CD4-positive, alpha-beta T cell (primary cell): Measurements from ENCODE around the gene COA8. TPM values are rescaled to one million over a fixed set of nuclear protein-coding genes. Genes with fewer than 3 reads are reported as not detected.
A peak's percentile ranks its signal among the peaks of the same experiment; 100 is the strongest.

Experiments used
- ATAC-seq: fragments of 200-7000 bp; cut with Tn5 transposase; one replicate; pipeline ENCODE4 v1.10.0; 2022; ENCODE audit warnings: mild to moderate bottlenecking; ENCODE audit not compliant: poor library complexity
- CTCF ChIA-PET: fragments of 350-600 bp; sonication (Branson Sonifier 250); formaldehyde crosslinking; loops from one replicate; lab custom pipeline; 2021; ENCODE audit warnings: antibody characterized with exemption, inconsistent platforms; lab: Charles Lee
- POLR2A ChIA-PET: fragments of 350-600 bp; sonication (Branson Sonifier 250); formaldehyde crosslinking; loops from one replicate; lab custom pipeline; 2021; ENCODE audit warnings: antibody characterized with exemption, inconsistent platforms; lab: Charles Lee
- DNase-seq, 14 experiments: peaks; one replicate each; pipeline ENCODE4 v3.0.0-alpha.2; 2013 to 2020; ENCODE audit warnings: mixed read lengths in 2 of 14
- H3K27ac ChIP-seq, 2 donors: one replicate each; pipeline versions ENCODE4 v1.5.1 to v1.7.0; 2013; ENCODE audit warnings: low read length in 2 of 2, low read depth in 1 of 2, mild to moderate bottlenecking in 1 of 2
- H3K27me3 ChIP-seq, 2 experiments: 1 replicate in 1 of 2; 2 replicates in 1 of 2; pipeline versions ENCODE4 v1.6.1 to v1.7.0; 2013; ENCODE audit warnings: low read length in 2 of 2, control low read depth in 1 of 2, mild to moderate bottlenecking in 1 of 2, moderate library complexity in 1 of 2; ENCODE audit not compliant: insufficient read depth in 2 of 2, control insufficient read depth in 1 of 2
- H3K36me3 ChIP-seq: one replicate; pipeline ENCODE4 v1.6.1; 2013; ENCODE audit warnings: low read length, control low read depth; ENCODE audit not compliant: insufficient read depth
- H3K4me1 ChIP-seq: one replicate; pipeline ENCODE4 v1.6.1; 2013; ENCODE audit warnings: low read length, control low read depth; ENCODE audit not compliant: insufficient read depth
- H3K4me3 ChIP-seq: one replicate; pipeline ENCODE4 v1.5.1; 2013; ENCODE audit warnings: mild to moderate bottlenecking, low read length, moderate library complexity
- H3K9me3 ChIP-seq, 2 experiments: 1 replicate in 1 of 2; 2 replicates in 1 of 2; pipeline versions ENCODE4 v1.6.1 to v1.7.0; 2013; ENCODE audit warnings: low read length in 2 of 2, mild to moderate bottlenecking in 2 of 2, control low read depth in 1 of 2, moderate library complexity in 1 of 2; ENCODE audit not compliant: control insufficient read depth in 1 of 2, insufficient read depth in 1 of 2
- H3K27ac Mint-ChIP-seq: one replicate; pipeline ENCODE4 v1.8.0; 2020; ENCODE audit warnings: mixed read lengths
- H3K27me3 Mint-ChIP-seq: one replicate; pipeline ENCODE4 v1.8.0; 2021; ENCODE audit warnings: mixed read lengths
- H3K36me3 Mint-ChIP-seq: one replicate; pipeline ENCODE4 v1.8.0; 2021; ENCODE audit warnings: low read depth, mixed read lengths
- H3K4me1 Mint-ChIP-seq: one replicate; pipeline ENCODE4 v1.8.0; 2021; ENCODE audit warnings: low read depth, mixed read lengths
- H3K4me3 Mint-ChIP-seq: one replicate; pipeline ENCODE4 v1.8.0; 2020; ENCODE audit warnings: mild to moderate bottlenecking, mixed read lengths
- H3K9me3 Mint-ChIP-seq: one replicate; pipeline ENCODE4 v1.8.0; 2020; ENCODE audit warnings: mixed read lengths
- intact Hi-C, 2 experiments: fragments of 100-400 bp; cut with DNase I in 1 of 2; cut with micrococcal nuclease in 1 of 2; formaldehyde crosslinking; loops; one replicate each; pipeline versions ENCODE4 v1.15.1 to v1.9.0; 2023 to 2025; cut with DNase I, micrococcal nuclease
- total RNA-seq, 174 experiments: library from RNA in 2 of 174; stranded (reverse) in 2 of 174; gene quantifications; one replicate each; pipeline ENCODE4 v1.2.3 and lab custom pipeline; 2021 to 2026
- TF ChIP-seq, protein P1 (sequence below): fragments of 200-600 bp; IDR thresholded peaks from one replicate; pipeline ENCODE4 v1.8.0; 2022; ENCODE audit warnings: antibody characterized with exemption, mild to moderate bottlenecking

Gene COA8
- total RNA-seq, 2 experiments from 2014 or later: 9.1 to 10.7 TPM

DNA sequence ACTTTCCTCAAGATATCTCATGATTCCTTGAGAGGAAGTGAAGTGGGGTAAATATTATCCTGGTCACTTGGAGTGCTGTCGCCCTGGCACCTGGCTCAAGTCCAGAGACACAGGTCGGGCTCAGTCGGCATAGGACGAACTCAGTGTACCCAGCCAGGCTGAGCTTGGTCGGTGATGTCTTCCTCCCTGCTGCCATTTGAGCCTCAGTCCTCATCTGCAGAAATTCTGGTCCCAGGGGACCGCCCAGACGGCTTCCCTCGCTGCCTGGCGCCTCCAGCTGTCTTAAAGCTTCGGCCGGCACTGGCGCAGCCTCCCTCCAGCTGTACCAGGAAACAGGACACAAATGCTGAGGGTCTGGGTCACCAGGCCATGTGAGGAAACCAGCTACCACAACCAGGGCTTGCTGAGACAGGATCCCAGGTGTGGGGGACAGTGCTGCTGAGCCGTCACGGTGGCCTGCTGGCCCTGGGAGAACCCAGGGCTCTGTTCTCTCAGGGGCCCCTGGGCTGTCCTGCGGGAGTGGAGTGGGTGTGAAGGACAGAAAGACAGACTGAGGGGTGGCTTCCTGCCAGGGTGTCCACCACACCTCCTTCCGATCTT, 61.2 kb downstream of the COA8 start:
- Histone ChIP-seq H3K4me1 (peaks cover 35% of the 10 kb centered on the region), H3K27me3 (no peaks in the 10 kb centered on the region), H3K9me3 (no peaks in the 10 kb centered on the region), H3K4me3 (no peak overlapping the region), H3K36me3 (no peaks in the 10 kb centered on the region), H3K27ac (no peak overlapping the region)
- Mint-ChIP-seq H3K4me1 (peaks cover 21% of the 10 kb centered on the region), H3K36me3 (no peaks in the 10 kb centered on the region), H3K4me3 (no peak overlapping the region), H3K27ac (no peak overlapping the region), H3K27me3 (peaks cover 4% of the 10 kb centered on the region), H3K9me3 (no peaks in the 10 kb centered on the region)
- intact Hi-C loops: loop anchor here in 1 of 2 experiments (10.0 kb wide), 1 partner anchor 51 kb away; no protein-coding TSS in a partner anchor
- DNase-seq (no peak), ATAC-seq (no peak)
- POLR2A ChIA-PET: interaction anchor here (2.5 kb wide), 1 partner anchor 17 kb away, joined by 8 read pairs; no protein-coding TSS in a partner anchor
- CTCF ChIA-PET: no interaction called here
- TF ChIP-seq, protein P1, sequence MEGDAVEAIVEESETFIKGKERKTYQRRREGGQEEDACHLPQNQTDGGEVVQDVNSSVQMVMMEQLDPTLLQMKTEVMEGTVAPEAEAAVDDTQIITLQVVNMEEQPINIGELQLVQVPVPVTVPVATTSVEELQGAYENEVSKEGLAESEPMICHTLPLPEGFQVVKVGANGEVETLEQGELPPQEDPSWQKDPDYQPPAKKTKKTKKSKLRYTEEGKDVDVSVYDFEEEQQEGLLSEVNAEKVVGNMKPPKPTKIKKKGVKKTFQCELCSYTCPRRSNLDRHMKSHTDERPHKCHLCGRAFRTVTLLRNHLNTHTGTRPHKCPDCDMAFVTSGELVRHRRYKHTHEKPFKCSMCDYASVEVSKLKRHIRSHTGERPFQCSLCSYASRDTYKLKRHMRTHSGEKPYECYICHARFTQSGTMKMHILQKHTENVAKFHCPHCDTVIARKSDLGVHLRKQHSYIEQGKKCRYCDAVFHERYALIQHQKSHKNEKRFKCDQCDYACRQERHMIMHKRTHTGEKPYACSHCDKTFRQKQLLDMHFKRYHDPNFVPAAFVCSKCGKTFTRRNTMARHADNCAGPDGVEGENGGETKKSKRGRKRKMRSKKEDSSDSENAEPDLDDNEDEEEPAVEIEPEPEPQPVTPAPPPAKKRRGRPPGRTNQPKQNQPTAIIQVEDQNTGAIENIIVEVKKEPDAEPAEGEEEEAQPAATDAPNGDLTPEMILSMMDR: no peak

DNA sequence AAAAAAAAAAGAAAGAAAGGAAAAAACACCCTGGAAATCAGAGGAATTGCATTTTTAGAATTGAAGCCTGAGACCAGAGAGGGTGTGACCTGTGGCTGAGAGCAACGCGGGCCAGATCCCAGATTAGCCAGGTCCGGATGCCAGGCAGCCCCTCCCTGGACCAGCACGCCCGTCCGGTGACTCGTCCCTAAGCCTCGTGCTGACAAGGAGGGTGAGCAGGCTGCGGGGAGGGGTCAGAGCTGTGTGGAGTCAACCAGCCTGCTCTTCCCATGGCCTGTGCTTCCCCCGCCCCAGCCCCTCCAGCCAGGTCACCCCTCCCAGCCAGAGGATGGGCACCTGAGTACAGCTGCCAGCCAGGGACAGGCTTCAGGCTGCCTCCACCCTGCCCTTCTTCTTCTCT, 62.1 kb downstream of the COA8 start:
- Histone ChIP-seq H3K4me1 (peaks cover 36% of the 10 kb centered on the region), H3K9me3 (no peaks in the 10 kb centered on the region), H3K27ac (no peak overlapping the region), H3K36me3 (no peaks in the 10 kb centered on the region), H3K27me3 (no peaks in the 10 kb centered on the region), H3K4me3 (peak overlapping the region; percentile 5)
- intact Hi-C loops: loop anchor here (5.0 to 10.0 kb wide), 3 partner anchors 50 to 222 kb away; partner anchors contain the start of genes PPP1R13B (in 1 of the 2) and TRMT61A (in 1 of the 2)
- Mint-ChIP-seq H3K4me3 (peak overlapping the region; percentile 77), H3K27ac (peak overlapping the region; percentile 19), H3K27me3 (peaks cover 4% of the 10 kb centered on the region), H3K36me3 (no peaks in the 10 kb centered on the region), H3K4me1 (peaks cover 22% of the 10 kb centered on the region), H3K9me3 (no peaks in the 10 kb centered on the region)
- DNase-seq: peak in 5 of 14 experiments; percentile 8 to 39 (median 25)
- ChIA-PET POLR2A (interaction anchor here (2.5 kb wide), 1 partner anchor 18 kb away, joined by 8 read pairs; no protein-coding TSS in a partner anchor), CTCF (no interaction called here)
- peak; percentile 1 for ATAC-seq
- TF ChIP-seq, protein P1: no peak

DNA sequence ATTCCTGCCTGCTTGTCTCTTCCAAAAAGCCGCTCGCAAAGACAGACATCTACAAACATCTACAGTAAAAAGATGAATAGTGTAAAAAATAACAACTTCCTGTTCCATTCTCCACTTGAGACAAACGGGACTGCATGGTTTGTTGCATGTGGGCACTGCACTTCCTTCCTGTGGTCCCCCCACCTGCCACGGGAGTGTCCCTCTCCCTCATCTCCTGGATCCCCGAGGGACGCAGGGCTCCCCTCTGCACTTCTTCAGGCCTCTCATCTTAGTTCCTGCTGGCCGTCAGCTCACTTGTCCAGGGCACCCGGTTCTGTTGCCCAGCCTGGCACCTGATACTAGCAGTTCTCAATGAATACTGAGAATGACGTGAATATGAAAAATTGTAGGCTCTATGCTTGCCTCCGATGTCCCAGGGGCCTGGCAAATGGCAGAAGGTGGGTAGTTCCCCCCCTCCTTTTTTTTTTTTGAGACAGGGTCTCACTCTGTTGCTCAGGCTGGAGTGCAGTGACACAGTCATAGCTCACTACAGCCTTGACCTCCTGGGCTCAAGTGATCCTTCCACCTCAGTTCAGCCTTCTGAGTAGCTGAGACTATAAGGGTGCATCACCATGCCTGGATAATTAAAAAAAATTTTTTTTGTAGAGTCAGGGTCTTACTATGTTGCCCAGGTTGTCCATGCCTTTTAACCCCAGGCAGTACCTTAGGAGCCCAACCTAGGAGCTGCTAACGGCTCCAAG, 62.8 kb downstream of the COA8 start:
- Histone ChIP-seq H3K4me1 (peaks cover 41% of the 10 kb centered on the region), H3K27ac (no peak overlapping the region), H3K4me3 (peak overlapping the region; percentile 5), H3K36me3 (no peaks in the 10 kb centered on the region), H3K9me3 (no peaks in the 10 kb centered on the region), H3K27me3 (no peaks in the 10 kb centered on the region)
- Mint-ChIP-seq H3K4me3 (peak overlapping the region; percentile 77), H3K27ac (peak overlapping the region; percentile 91), H3K9me3 (no peaks in the 10 kb centered on the region), H3K4me1 (peaks cover 27% of the 10 kb centered on the region), H3K36me3 (no peaks in the 10 kb centered on the region), H3K27me3 (peaks cover 4% of the 10 kb centered on the region)
- ChIA-PET POLR2A (interaction anchor here (2.5 kb wide), 1 partner anchor 18 kb away, joined by 8 read pairs; no protein-coding TSS in a partner anchor), CTCF (interaction anchor here (0.7 kb wide), 1 partner anchor 18 kb away, joined by 3 read pairs; no protein-coding TSS in a partner anchor)
- peak; percentile 33 for ATAC-seq
- TF ChIP-seq, protein P1: no peak
- intact Hi-C loops: loop anchor here (5.0 to 10.0 kb wide), 3 partner anchors 49 to 222 kb away; partner anchors contain the start of genes PPP1R13B (in 1 of the 2) and TRMT61A (in 1 of the 2)
- peak in 8 of 14 experiments; percentile 11 to 70 (median 41) for DNase-seq
